Tibial nerve (tissue), 4 donors: ENCODE results near the gene NOC4L. TPM values are rescaled to one million over a fixed set of nuclear protein-coding genes. Genes with fewer than 3 reads are reported as not detected.

Source experiments
- DNase-seq, 2 donors: peaks; one replicate each; pipeline ENCODE4 v3.0.0-alpha.2; 2019; ENCODE audit warnings: low spot score in 2 of 2
- H3K27ac ChIP-seq, 4 donors: fragments of 200-600 bp; sonication (generic) in 3 of 4; one replicate each; pipeline ENCODE4 v1.5.1; 2017 to 2019; ENCODE audit warnings: mild to moderate bottlenecking in 1 of 4
- H3K27me3 ChIP-seq, 2 donors: fragments of 200-600 bp; sonication (generic) in 1 of 2; one replicate each; pipeline versions ENCODE4 v1.5.1 to v1.6.0; 2017 to 2019
- H3K36me3 ChIP-seq, 3 donors: fragments of 200-600 bp; sonication (generic); one replicate each; pipeline ENCODE4 v1.5.1; 2018 to 2019
- H3K4me1 ChIP-seq, 4 donors: fragments of 200-600 bp; sonication (generic) in 3 of 4; one replicate each; pipeline ENCODE4 v1.5.1; 2017 to 2019
- H3K4me3 ChIP-seq, 4 donors: fragments of 200-600 bp; sonication (generic) in 3 of 4; one replicate each; pipeline ENCODE4 v1.5.1; 2017 to 2019; ENCODE audit warnings: mild to moderate bottlenecking in 1 of 4, moderate library complexity in 1 of 4
- H3K9me3 ChIP-seq, 4 donors: fragments of 200-600 bp; sonication (generic) in 3 of 4; one replicate each; pipeline ENCODE4 v1.5.1; 2017 to 2019
- EP300 ChIP-seq, 2 donors: sonication (generic); formaldehyde crosslinking; IDR thresholded peaks; one replicate each; pipeline ENCODE4 v1.6.1; 2017; ENCODE audit warnings: antibody characterized with exemption in 2 of 2, mild to moderate bottlenecking in 1 of 2
- POLR2A ChIP-seq, 2 donors: fragments of 450-650 bp; IDR thresholded peaks; one replicate each; pipeline ENCODE4 v1.6.1; 2017; ENCODE audit warnings: antibody characterized with exemption in 2 of 2, mild to moderate bottlenecking in 2 of 2, moderate library complexity in 2 of 2
- WGBS, 2 donors: methylation state at CpG; one replicate each; pipeline ENCODE4 v1.1.5; 2018; 5-methylcytosine and 5-hydroxymethylcytosine counted together
- total RNA-seq, 4 donors: library from RNA; depleted of rRNA; stranded (reverse); fragments of >200 nt; gene quantifications; one replicate each; pipeline ENCODE4 v1.1.0, GENCODE V29; 2016
- TF ChIP-seq, protein P1 (sequence below), 5 experiments: fragments of 200-600 bp in 3 of 5; fragments of 450-650 bp in 2 of 5; sonication (generic) in 3 of 5; IDR thresholded peaks; one replicate each; pipeline ENCODE4 v1.5.1; 2016 to 2019; ENCODE audit warnings: antibody characterized with exemption in 5 of 5, mild to moderate bottlenecking in 3 of 5, moderate library complexity in 2 of 5

NOC4L gene
- total RNA-seq, 4 donors from 2014 or later, result 8.2 to 24.9 (median 17.0) TPM

DNA sequence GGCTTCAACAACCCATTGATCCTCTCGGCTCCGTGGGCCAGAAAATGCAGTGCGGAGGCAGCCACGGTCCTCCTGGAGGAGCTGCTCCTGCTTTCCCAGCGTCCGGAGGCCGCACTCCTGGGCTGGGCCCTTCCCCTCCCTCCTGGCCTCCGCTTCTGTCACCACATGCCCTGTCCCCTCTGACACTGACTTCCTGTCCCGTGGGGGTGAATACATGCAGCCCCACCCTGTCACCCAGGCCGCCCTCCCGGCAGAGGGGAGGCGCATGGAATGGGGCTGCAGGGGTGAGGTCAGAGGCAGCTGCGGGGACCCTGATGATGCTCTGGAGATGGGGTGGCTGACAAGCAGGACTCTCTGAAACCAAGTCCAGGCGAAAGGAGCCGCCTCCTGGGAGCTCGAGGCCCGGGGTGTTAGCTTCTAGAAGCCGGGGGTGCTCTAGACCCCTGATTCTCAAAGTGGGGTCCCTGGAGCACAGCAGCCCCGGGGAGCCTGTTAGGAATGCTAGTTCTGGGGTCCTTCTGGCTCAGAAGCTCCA, 32.2 kb downstream of the NOC4L start:
- peaks cover 0 to 4% (median 0%) of the 10 kb centered on the region in 4 donors for H3K9me3 ChIP-seq
- no peak overlapping the region for H3K27ac ChIP-seq
- no peak for DNase-seq
- no peaks in the 10 kb centered on the region for H3K4me1 ChIP-seq
- 59 to 65% methylated on average over 17 to 18 of the region's 19 CpGs for WGBS, 2 donors
- no peaks in the 10 kb centered on the region for H3K36me3 ChIP-seq
- peaks cover 0 to 83% of the 10 kb centered on the region in 2 donors for H3K27me3 ChIP-seq
- TF ChIP-seq POLR2A (IDR thresholded peaks at IDR 0.05) (no peak), EP300 (IDR thresholded peaks at IDR 0.05) (no peak)
- TF ChIP-seq, protein P1, sequence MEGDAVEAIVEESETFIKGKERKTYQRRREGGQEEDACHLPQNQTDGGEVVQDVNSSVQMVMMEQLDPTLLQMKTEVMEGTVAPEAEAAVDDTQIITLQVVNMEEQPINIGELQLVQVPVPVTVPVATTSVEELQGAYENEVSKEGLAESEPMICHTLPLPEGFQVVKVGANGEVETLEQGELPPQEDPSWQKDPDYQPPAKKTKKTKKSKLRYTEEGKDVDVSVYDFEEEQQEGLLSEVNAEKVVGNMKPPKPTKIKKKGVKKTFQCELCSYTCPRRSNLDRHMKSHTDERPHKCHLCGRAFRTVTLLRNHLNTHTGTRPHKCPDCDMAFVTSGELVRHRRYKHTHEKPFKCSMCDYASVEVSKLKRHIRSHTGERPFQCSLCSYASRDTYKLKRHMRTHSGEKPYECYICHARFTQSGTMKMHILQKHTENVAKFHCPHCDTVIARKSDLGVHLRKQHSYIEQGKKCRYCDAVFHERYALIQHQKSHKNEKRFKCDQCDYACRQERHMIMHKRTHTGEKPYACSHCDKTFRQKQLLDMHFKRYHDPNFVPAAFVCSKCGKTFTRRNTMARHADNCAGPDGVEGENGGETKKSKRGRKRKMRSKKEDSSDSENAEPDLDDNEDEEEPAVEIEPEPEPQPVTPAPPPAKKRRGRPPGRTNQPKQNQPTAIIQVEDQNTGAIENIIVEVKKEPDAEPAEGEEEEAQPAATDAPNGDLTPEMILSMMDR (IDR thresholded peaks at IDR 0.05), result no peak
- H3K4me3 ChIP-seq, result no peak overlapping the region

DNA sequence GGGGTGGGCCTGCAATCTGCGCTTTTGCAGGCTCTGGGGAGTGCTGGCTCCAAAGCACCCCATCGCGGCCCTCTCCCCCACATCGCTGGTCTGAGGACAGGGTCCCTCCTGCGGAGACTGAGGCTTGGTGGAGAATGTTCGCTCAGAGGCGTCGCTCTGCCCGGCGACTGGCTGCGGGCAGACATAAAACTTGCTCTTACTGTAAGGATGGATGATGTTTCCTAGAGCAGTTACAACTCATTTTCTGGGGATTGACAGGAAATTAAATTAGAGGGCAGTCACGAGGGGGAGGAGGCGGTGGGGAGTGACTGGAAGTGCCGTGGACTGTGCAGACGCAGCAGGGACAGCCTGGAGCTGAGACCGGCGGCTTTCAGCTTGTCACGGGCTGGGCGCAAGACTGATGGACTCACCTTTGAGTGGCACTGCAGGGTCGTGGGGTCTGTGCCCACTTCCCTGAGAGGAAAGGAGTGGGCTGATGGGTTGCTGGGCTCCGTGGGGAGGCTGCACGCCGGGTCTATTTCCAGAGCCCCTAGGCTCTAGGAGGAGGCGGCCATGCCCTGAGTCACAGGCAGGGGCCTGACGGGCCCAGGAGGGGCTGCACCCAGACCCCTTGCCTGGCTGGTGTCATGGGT, 32.8 kb downstream of the NOC4L start:
- DNase-seq, result no peak
- TF ChIP-seq, protein P1 (IDR thresholded peaks at IDR 0.05), result no peak
- no peak for TF ChIP-seq POLR2A (IDR thresholded peaks at IDR 0.05)
- TF ChIP-seq EP300 (IDR thresholded peaks at IDR 0.05), result no peak
- Histone ChIP-seq H3K4me1 (no peaks in the 10 kb centered on the region), H3K9me3 (peaks cover 0 to 4% (median 0%) of the 10 kb centered on the region in 4 donors), H3K4me3 (no peak overlapping the region), H3K36me3 (no peaks in the 10 kb centered on the region), H3K27me3 (peaks cover 0 to 77% of the 10 kb centered on the region in 2 donors), H3K27ac (no peak overlapping the region)
- 71 to 72% methylated on average over 24 to 25 of the region's 25 CpGs for WGBS, 2 donors

DNA sequence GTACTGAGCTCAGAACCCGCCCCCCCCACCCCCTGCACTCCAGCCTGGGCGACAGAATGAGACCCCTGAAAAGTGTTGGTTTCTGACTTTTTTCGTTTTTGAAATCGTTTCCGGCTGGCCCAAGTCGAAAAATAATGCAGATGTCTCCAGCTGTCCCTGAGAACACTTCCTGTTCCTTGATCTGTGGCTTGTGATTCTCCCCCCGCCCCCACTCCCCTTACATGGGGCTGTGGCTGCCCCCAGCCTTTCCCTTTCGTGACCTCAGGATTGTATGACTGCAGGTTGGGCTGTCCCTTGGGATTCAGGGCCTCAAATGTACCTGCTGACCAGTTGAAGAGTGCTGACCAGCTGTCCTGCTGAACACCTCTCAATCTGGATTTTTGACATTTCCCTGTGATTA, 34.1 kb downstream of the NOC4L start:
- Histone ChIP-seq H3K36me3 (no peaks in the 10 kb centered on the region), H3K27me3 (peaks cover 0 to 67% of the 10 kb centered on the region in 2 donors), H3K4me1 (no peaks in the 10 kb centered on the region), H3K27ac (no peak overlapping the region), H3K4me3 (no peak overlapping the region), H3K9me3 (peaks cover 0 to 4% (median 0%) of the 10 kb centered on the region in 4 donors)
- 35 to 36% methylated on average over 8 of the region's 8 CpGs for WGBS, 2 donors
- TF ChIP-seq, protein P1 (IDR thresholded peaks at IDR 0.05), result no peak
- no peak for TF ChIP-seq EP300 (IDR thresholded peaks at IDR 0.05)
- TF ChIP-seq POLR2A (IDR thresholded peaks at IDR 0.05), result no peak
- DNase-seq, result no peak

DNA sequence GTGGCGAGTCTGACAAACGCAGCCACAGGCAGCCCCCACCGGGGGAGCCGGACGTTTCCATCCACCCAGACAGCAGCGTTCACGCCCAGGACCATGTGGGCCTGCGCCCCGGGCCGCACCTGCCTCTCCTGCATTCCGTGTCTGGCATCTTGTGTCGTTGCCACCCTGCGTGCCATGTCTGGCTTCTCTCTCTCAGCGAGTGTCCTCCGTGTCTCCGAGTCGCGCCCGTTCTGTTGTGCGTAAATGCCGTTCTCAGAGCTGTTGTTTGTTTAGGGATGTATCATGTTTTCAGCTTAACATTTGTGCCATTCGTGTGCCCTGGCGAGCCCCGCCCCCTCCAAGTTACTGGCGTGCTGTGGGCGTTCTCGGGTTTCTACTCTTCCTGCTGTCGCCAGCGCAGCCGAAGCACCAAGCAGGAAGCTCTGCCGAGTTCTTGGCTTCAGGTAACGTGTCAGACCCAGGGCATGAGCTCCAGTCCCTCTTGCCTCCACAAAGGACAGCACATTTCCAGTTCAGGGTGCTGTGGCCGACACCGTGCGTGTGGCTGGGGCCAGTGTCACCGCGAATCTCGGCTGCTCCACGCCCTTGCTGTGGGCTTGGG, 34.6 kb downstream of the NOC4L start:
- DNase-seq, result no peak
- no peaks in the 10 kb centered on the region for H3K36me3 ChIP-seq
- no peak overlapping the region for H3K4me3 ChIP-seq
- TF ChIP-seq POLR2A (IDR thresholded peaks at IDR 0.05), result no peak
- no peaks in the 10 kb centered on the region for H3K4me1 ChIP-seq
- H3K27ac ChIP-seq, result no peak overlapping the region
- peaks cover 0 to 4% (median 0%) of the 10 kb centered on the region in 4 donors for H3K9me3 ChIP-seq
- peaks cover 0 to 61% of the 10 kb centered on the region in 2 donors for H3K27me3 ChIP-seq
- WGBS, 2 donors, result 70 to 72% methylated on average over 39 of the region's 39 CpGs

DNA sequence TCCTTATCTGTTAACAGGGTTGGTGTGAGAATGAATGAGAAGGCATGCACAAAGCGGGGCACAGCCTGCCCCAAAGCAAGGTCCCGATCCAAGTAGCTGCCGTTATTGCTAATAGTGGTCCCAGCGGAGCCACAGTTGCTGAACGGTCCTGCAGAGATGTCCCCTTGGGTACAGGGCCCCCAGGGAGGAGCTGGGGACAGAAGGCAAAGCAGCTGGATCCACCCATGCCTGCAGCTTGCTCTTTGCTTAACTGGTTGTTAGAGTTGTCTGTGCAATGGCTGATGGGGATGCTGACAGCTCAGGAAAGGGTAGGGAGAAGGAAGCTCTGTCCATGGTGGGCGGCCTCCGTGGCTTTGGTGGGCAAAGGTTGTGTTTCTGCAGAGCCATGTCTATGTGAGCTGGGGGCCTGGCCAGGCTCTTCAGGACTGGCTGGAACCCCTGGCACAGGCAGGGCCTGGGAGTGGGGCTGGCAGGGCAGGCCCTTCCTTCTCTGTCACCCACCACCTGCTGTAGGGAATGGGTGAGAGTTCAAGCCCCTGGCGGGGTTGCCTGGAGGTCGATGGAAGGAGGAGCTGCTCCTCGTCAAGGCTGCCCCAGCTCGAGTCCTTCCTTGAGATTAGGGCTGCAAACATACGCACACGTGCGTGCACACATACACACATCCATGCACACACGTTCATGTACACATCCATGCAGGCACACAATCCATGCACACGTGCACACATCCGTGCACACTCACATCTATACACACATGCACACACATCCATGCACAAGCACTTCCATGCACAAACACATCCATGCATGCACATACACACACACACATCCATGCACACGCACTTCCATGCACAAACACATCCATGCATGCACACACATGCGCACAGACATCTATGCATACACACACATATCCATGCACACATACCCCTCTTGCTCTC, 35.4 kb downstream of the NOC4L start:
- TF ChIP-seq EP300 (IDR thresholded peaks at IDR 0.05) (no peak), POLR2A (IDR thresholded peaks at IDR 0.05) (no peak)
- TF ChIP-seq, protein P1 (IDR thresholded peaks at IDR 0.05), result no peak
- H3K4me3 ChIP-seq, result no peak overlapping the region
- no peaks in the 10 kb centered on the region for H3K9me3 ChIP-seq
- H3K4me1 ChIP-seq, result no peaks in the 10 kb centered on the region
- DNase-seq, result no peak
- peaks cover 0 to 53% of the 10 kb centered on the region in 2 donors for H3K27me3 ChIP-seq
- WGBS, 2 donors, result 84 to 85% methylated on average over 19 of the region's 19 CpGs
- H3K36me3 ChIP-seq, result no peaks in the 10 kb centered on the region
- no peak overlapping the region for H3K27ac ChIP-seq
